Measurements from ENCODE around the gene PDZRN3. TPM values are rescaled to one million over a fixed set of nuclear protein-coding genes. Genes with fewer than 3 reads are reported as not detected.

The PDZRN3 gene
- total and polyA plus RNA-seq, 4 donors, result 0.69 to 1.8 (median 0.92) TPM

DNA sequence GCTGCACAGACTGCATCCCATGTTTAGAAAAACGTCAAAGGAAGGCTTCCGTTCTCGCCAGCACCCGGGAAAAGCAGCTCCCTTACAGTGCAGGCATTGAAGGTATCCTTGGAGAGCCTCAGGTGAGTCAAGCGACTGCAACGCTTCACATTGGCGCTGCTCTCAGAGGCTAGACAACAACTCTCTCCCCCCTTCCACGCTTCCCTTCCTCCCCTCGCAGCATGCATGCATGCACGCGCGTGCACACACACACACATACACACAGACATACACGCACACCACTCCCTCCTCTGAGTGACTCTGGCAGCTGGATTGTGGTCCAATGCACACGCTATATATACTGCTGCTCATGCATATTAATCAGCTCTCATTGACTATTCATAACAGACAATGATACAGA lies 191.1 kb downstream of the PDZRN3 start:
- no peaks in the 10 kb centered on the region for H3K4me1 ChIP-seq (ENCODE audit: control insufficient read depth in 4 of 4, insufficient read depth in 4 of 4, low read length in 3 of 4)
- H3K27ac ChIP-seq (ENCODE audit: low read depth in 1 of 2, low read length in 2 of 2), result no peak overlapping the region
- H3K9ac ChIP-seq (ENCODE audit: low read depth in 1 of 2, low read length in 2 of 2), result no peak overlapping the region
- DNase-seq (ENCODE audit: low spot score), result no peak
- H3K9me3 ChIP-seq (ENCODE audit: control insufficient read depth in 4 of 4, low read length in 3 of 4), result no peaks in the 10 kb centered on the region
- WGBS, result 60% methylated on average over 14 of the region's 14 CpGs
- no peaks in the 10 kb centered on the region for H3K36me3 ChIP-seq (ENCODE audit: control insufficient read depth in 4 of 4, insufficient read depth in 3 of 4, low read depth in 1 of 4, low read length in 3 of 4)
- no peak overlapping the region for H3K4me3 ChIP-seq (ENCODE audit: low read depth in 1 of 3, low read length in 3 of 3)
- no peaks in the 10 kb centered on the region for H3K27me3 ChIP-seq (ENCODE audit: control insufficient read depth in 4 of 4, insufficient read depth in 4 of 4, low read length in 3 of 4)
- TF ChIP-seq, protein P1, sequence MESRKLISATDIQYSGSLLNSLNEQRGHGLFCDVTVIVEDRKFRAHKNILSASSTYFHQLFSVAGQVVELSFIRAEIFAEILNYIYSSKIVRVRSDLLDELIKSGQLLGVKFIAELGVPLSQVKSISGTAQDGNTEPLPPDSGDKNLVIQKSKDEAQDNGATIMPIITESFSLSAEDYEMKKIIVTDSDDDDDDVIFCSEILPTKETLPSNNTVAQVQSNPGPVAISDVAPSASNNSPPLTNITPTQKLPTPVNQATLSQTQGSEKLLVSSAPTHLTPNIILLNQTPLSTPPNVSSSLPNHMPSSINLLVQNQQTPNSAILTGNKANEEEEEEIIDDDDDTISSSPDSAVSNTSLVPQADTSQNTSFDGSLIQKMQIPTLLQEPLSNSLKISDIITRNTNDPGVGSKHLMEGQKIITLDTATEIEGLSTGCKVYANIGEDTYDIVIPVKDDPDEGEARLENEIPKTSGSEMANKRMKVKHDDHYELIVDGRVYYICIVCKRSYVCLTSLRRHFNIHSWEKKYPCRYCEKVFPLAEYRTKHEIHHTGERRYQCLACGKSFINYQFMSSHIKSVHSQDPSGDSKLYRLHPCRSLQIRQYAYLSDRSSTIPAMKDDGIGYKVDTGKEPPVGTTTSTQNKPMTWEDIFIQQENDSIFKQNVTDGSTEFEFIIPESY (IDR thresholded peaks at IDR 0.05), result no peak
- TF ChIP-seq FOXA2 (IDR thresholded peaks at IDR 0.05), result no peak
- no peak for TF ChIP-seq JUND (IDR thresholded peaks at IDR 0.05)
- TF ChIP-seq SP1 (IDR thresholded peaks at IDR 0.05), result no peak
- TF ChIP-seq GABPA (IDR thresholded peaks at IDR 0.05 in 1 of 2, conservative IDR thresholded peaks at IDR 0.05 in 1 of 2), result no peak
- no peak for TF ChIP-seq TAF1 (conservative IDR thresholded peaks at IDR 0.05)
- no peak for TF ChIP-seq NR2F2 (IDR thresholded peaks at IDR 0.05)
- no peak for TF ChIP-seq FOXA1 (IDR thresholded peaks at IDR 0.05)
- TF ChIP-seq RXRA (IDR thresholded peaks at IDR 0.05), result no peak
- no peak for TF ChIP-seq HNF4G (IDR thresholded peaks at IDR 0.05)

DNA sequence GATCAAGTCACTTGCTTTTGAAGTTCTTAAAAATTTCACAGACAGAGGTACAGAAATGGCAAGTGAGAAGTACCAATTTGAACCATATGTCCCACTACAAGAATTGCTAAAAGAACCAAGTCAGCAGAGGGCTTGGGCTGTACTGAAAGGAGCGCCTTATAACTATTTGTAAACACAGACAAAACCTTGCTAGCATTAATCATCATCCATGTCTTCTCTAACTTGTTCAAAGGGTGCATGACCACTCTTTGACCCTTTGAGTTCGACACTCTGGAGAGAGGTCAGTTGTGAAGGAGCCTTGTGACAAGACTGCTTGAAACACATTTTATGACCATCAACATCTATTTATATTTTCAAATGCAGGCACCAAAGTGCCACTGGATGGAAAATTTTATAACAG lies 191.7 kb downstream of the PDZRN3 start:
- Histone ChIP-seq H3K9ac (ENCODE audit: low read depth in 1 of 2, low read length in 2 of 2) (no peak overlapping the region), H3K27ac (ENCODE audit: low read depth in 1 of 2, low read length in 2 of 2) (no peak overlapping the region), H3K4me1 (ENCODE audit: control insufficient read depth in 4 of 4, insufficient read depth in 4 of 4, low read length in 3 of 4) (no peaks in the 10 kb centered on the region), H3K9me3 (ENCODE audit: control insufficient read depth in 4 of 4, low read length in 3 of 4) (no peaks in the 10 kb centered on the region), H3K4me3 (ENCODE audit: low read depth in 1 of 3, low read length in 3 of 3) (no peak overlapping the region), H3K27me3 (ENCODE audit: control insufficient read depth in 4 of 4, insufficient read depth in 4 of 4, low read length in 3 of 4) (no peaks in the 10 kb centered on the region), H3K36me3 (ENCODE audit: control insufficient read depth in 4 of 4, insufficient read depth in 3 of 4, low read depth in 1 of 4, low read length in 3 of 4) (no peaks in the 10 kb centered on the region)
- TF ChIP-seq RAD21 (IDR thresholded peaks at IDR 0.05) (no peak), RXRA (IDR thresholded peaks at IDR 0.05) (no peak)
- no peak for DNase-seq (ENCODE audit: low spot score)
- 58% methylated on average over 2 of the region's 2 CpGs for WGBS

DNA sequence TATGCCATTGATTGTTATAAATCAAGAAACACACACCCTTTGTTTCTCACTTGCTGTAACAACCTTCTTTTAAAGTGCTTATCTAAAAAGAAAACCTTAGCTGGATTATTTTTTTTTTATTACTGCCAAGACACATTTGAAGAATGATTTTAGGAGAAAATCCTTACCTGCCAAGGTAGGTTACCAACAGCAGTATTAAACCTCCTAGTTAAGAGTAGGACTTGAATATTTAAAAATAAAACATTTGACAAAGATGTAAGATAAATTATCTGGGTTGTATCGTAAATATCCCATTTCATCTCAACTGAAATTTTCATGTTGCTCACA lies 192.1 kb downstream of the PDZRN3 start:
- TF ChIP-seq SP1 (IDR thresholded peaks at IDR 0.05) (no peak), GABPA (IDR thresholded peaks at IDR 0.05 in 1 of 2, conservative IDR thresholded peaks at IDR 0.05 in 1 of 2) (no peak), YY1 (IDR thresholded peaks at IDR 0.05) (no peak), NR2F2 (IDR thresholded peaks at IDR 0.05) (no peak)
- TF ChIP-seq, protein P2, sequence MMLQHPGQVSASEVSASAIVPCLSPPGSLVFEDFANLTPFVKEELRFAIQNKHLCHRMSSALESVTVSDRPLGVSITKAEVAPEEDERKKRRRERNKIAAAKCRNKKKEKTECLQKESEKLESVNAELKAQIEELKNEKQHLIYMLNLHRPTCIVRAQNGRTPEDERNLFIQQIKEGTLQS (IDR thresholded peaks at IDR 0.05), result no peak
- TF ChIP-seq, protein P3, sequence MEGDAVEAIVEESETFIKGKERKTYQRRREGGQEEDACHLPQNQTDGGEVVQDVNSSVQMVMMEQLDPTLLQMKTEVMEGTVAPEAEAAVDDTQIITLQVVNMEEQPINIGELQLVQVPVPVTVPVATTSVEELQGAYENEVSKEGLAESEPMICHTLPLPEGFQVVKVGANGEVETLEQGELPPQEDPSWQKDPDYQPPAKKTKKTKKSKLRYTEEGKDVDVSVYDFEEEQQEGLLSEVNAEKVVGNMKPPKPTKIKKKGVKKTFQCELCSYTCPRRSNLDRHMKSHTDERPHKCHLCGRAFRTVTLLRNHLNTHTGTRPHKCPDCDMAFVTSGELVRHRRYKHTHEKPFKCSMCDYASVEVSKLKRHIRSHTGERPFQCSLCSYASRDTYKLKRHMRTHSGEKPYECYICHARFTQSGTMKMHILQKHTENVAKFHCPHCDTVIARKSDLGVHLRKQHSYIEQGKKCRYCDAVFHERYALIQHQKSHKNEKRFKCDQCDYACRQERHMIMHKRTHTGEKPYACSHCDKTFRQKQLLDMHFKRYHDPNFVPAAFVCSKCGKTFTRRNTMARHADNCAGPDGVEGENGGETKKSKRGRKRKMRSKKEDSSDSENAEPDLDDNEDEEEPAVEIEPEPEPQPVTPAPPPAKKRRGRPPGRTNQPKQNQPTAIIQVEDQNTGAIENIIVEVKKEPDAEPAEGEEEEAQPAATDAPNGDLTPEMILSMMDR (IDR thresholded peaks at IDR 0.05; ENCODE audit: low read depth, low read length, missing input control), result no peak
- TF ChIP-seq, protein P1 (IDR thresholded peaks at IDR 0.05), result no peak
- 77% methylated on average over 1 of the region's 1 CpG for WGBS
- no peaks in the 10 kb centered on the region for H3K36me3 ChIP-seq (ENCODE audit: control insufficient read depth in 4 of 4, insufficient read depth in 3 of 4, low read depth in 1 of 4, low read length in 3 of 4)
- no peaks in the 10 kb centered on the region for H3K4me1 ChIP-seq (ENCODE audit: control insufficient read depth in 4 of 4, insufficient read depth in 4 of 4, low read length in 3 of 4)
- no peak overlapping the region for H3K4me3 ChIP-seq (ENCODE audit: low read depth in 1 of 3, low read length in 3 of 3)
- H3K9me3 ChIP-seq (ENCODE audit: control insufficient read depth in 4 of 4, low read length in 3 of 4), result no peaks in the 10 kb centered on the region
- H3K9ac ChIP-seq (ENCODE audit: low read depth in 1 of 2, low read length in 2 of 2), result no peak overlapping the region
- no peak for DNase-seq (ENCODE audit: low spot score)
- no peak overlapping the region for H3K27ac ChIP-seq (ENCODE audit: low read depth in 1 of 2, low read length in 2 of 2)
- H3K27me3 ChIP-seq (ENCODE audit: control insufficient read depth in 4 of 4, insufficient read depth in 4 of 4, low read length in 3 of 4), result no peaks in the 10 kb centered on the region
